Trophoblast cell (in vitro differentiated cells and primary cell): ENCODE measurements around the gene COQ4.

ENCODE experiments used
- DNase-seq, 2 donors: peaks; one replicate each; pipeline ENCODE4 v3.0.0-alpha.2; 2016
- H2AFZ ChIP-seq: 2 replicates; pipeline ENCODE4 v1.6.1; 2013; ENCODE audit warnings: low read length, moderate library complexity, mild to moderate bottlenecking; ENCODE audit not compliant: insufficient read depth, poor library complexity
- H2AK5ac ChIP-seq: 2 replicates; pipeline ENCODE4 v1.6.1; 2013; ENCODE audit warnings: mild to moderate bottlenecking, low read length
- H2BK120ac ChIP-seq: 2 replicates; pipeline ENCODE4 v1.6.1; 2013; ENCODE audit warnings: low read length, mild to moderate bottlenecking, moderate library complexity; ENCODE audit not compliant: insufficient read depth, poor library complexity
- H2BK12ac ChIP-seq: 2 replicates; pipeline ENCODE4 v1.6.1; 2013; ENCODE audit warnings: mild to moderate bottlenecking, low read length, moderate library complexity
- H2BK5ac ChIP-seq: 2 replicates; pipeline ENCODE4 v1.6.1; 2013; ENCODE audit warnings: low read length, low read depth, moderate library complexity, mild to moderate bottlenecking; ENCODE audit not compliant: poor library complexity
- H3K14ac ChIP-seq: 2 replicates; pipeline ENCODE4 v1.6.1; 2013; ENCODE audit warnings: mild to moderate bottlenecking, low read length
- H3K18ac ChIP-seq: 2 replicates; pipeline ENCODE4 v1.6.1; 2013; ENCODE audit warnings: mild to moderate bottlenecking, low read length
- H3K23ac ChIP-seq: 2 replicates; pipeline ENCODE4 v1.6.1; 2013; ENCODE audit warnings: low read length
- H3K27ac ChIP-seq: 2 replicates; pipeline ENCODE4 v1.5.1; 2013; ENCODE audit warnings: low read depth, mild to moderate bottlenecking, inconsistent platforms, low read length, moderate library complexity
- H3K27me3 ChIP-seq: 2 replicates; pipeline ENCODE4 v1.6.1; 2013; ENCODE audit warnings: inconsistent platforms, mild to moderate bottlenecking, low read length, moderate library complexity; ENCODE audit not compliant: insufficient read depth
- H3K36me3 ChIP-seq, 2 experiments: 1 replicate in 1 of 2; 2 replicates in 1 of 2; pipeline ENCODE4 v1.6.1; 2013; ENCODE audit warnings: low read length in 2 of 2, mild to moderate bottlenecking in 2 of 2, moderate library complexity in 1 of 2; ENCODE audit not compliant: insufficient read depth in 2 of 2, control insufficient read depth in 1 of 2
- H3K4ac ChIP-seq: 2 replicates; pipeline ENCODE4 v1.6.1; 2013; ENCODE audit warnings: low read depth, mild to moderate bottlenecking, low read length, moderate library complexity
- H3K4me1 ChIP-seq, 2 experiments: 1 replicate in 1 of 2; 2 replicates in 1 of 2; pipeline ENCODE4 v1.6.1; 2013; ENCODE audit warnings: low read length in 2 of 2, mild to moderate bottlenecking in 2 of 2, moderate library complexity in 1 of 2; ENCODE audit not compliant: insufficient read depth in 2 of 2, control insufficient read depth in 1 of 2
- H3K4me2 ChIP-seq: 2 replicates; pipeline ENCODE4 v1.6.1; 2013; ENCODE audit warnings: inconsistent platforms, mild to moderate bottlenecking, low read length, moderate library complexity
- H3K4me3 ChIP-seq: 2 replicates; pipeline ENCODE4 v1.5.1; 2013; ENCODE audit warnings: mild to moderate bottlenecking, low read depth, low read length, inconsistent platforms
- H3K79me1 ChIP-seq: one replicate; pipeline ENCODE4 v1.6.1; 2013; ENCODE audit warnings: low read length
- H3K79me2 ChIP-seq: 2 replicates; pipeline ENCODE4 v1.6.1; 2013; ENCODE audit warnings: low read length, mild to moderate bottlenecking; ENCODE audit not compliant: control insufficient read depth, insufficient read depth, poor library complexity
- H3K9ac ChIP-seq: 2 replicates; pipeline ENCODE4 v1.6.1; 2013; ENCODE audit warnings: mild to moderate bottlenecking, low read length
- H3K9me3 ChIP-seq: 2 replicates; pipeline ENCODE4 v1.6.1; 2013; ENCODE audit warnings: low read depth, mild to moderate bottlenecking, control low read depth, inconsistent platforms, low read length; ENCODE audit not compliant: insufficient read depth
- H4K12ac ChIP-seq: 2 replicates; pipeline ENCODE4 v1.6.1; 2013; ENCODE audit warnings: low read depth, mild to moderate bottlenecking, low read length, moderate library complexity
- H4K8ac ChIP-seq: 2 replicates; pipeline ENCODE4 v1.6.1; 2013; ENCODE audit warnings: low read depth, mild to moderate bottlenecking, low read length, moderate library complexity
- H4K91ac ChIP-seq: one replicate; pipeline ENCODE4 v1.6.1; 2013; ENCODE audit warnings: low read depth, mild to moderate bottlenecking, low read length, moderate library complexity
- WGBS: extraction: QIAGEN DNeasy Blood & Tissue Kit; methylation state at CpG from one replicate; pipeline ENCODE4 v1.1.7; 2013; ENCODE audit warnings: missing lambda C conversion rate; ENCODE audit not compliant: insufficient read length, insufficient coverage; ENCODE audit errors: extremely low coverage; 5-methylcytosine and 5-hydroxymethylcytosine counted together

COQ4 gene

DNA sequence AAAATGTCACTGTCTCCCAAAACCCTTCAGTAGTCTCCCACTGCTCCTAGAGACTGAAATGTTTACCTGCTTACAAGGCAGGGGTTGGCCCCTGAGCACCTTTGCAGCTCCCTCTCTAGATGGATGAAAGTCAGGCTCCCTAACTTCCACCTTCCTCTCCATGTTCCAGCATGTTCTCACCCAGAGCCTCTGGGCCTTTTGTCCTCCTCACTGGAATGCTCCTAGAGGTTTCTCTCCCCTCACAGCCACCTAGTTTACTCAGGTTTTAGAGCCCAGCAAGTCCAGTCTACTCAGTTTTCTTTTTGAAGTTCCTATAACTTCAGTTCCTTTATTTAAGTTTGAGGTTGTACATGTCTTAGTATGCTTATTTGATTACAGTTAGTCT, 47.7 kb downstream of the COQ4 start:
- H2BK12ac ChIP-seq: peak overlapping the region; percentile 9
- H3K27me3 ChIP-seq: no peaks in the 10 kb centered on the region
- no peaks in the 10 kb centered on the region for H3K9me3 ChIP-seq
- no peak overlapping the region for H3K23ac ChIP-seq
- peak overlapping the region; percentile 51 for H3K4ac ChIP-seq
- no peak overlapping the region for H3K18ac ChIP-seq
- peak overlapping the region; percentile 82 for H2AK5ac ChIP-seq
- H2BK120ac ChIP-seq: peak overlapping the region; percentile 19
- H4K8ac ChIP-seq: peak overlapping the region; percentile 99
- DNase-seq: no peak
- H3K79me1 ChIP-seq: peaks cover 10% of the 10 kb centered on the region
- H3K14ac ChIP-seq: peak overlapping the region; percentile 50
- peak overlapping the region; percentile 94 for H3K9ac ChIP-seq
- no peak overlapping the region for H3K4me3 ChIP-seq
- peak overlapping the region; percentile 95 for H4K91ac ChIP-seq
- peak overlapping the region; percentile 85 for H3K27ac ChIP-seq
- H2AFZ ChIP-seq: peak overlapping the region; percentile 49
- peaks cover 10% of the 10 kb centered on the region for H3K79me2 ChIP-seq
- H3K36me3 ChIP-seq: peaks cover 4 to 6% of the 10 kb centered on the region in 2 experiments
- H3K4me1 ChIP-seq: peaks cover 5 to 10% of the 10 kb centered on the region in 2 experiments
- peak overlapping the region; percentile 79 for H3K4me2 ChIP-seq
- H4K12ac ChIP-seq: peak overlapping the region; percentile 96
- H2BK5ac ChIP-seq: no peak overlapping the region

DNA sequence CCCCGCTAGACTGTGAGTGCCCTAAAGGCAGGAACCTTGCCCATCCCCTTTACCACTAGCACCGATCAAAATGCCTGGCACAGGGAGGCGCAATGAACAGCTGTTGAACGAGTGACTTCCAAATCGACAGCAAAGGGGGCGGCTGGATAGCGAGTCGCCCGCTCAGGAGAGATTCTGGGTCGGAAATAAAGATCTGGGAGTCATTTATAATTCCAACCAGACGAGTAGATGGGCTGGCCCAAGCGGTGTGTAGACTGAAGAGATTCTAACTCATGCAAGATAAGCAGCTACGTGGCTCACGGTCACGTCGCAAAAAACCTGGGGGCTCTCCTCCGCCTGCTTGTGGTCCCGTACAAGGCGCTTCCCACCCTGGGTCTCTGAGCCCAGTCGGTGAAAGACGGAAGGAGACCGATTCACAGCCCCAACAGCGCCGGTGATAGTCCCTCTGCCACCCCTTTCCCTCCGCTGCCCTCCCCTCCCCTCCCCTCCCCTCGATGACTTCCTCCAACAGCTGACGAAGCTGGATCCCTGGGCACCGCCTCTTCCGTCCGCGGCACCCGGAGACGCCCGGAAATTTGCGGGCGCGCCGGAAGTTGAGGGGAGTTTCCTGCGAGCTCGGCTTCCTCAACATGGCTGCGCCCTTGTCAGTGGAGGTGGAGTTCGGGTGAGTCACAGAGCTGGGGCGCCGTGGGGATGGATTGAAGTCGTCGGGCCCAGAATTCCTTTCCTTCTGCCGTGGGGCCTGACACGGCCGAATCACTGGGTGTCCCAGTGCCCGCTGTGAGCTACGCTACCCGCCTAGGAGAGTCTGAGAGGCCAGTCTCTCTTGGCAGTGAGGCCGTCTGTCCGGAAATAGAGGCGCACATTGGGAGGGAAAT, 48.4 kb downstream of the COQ4 start, which contains the start of gene URM1:
URM1 (plus strand) TSS at position 623 of the 878 bp plus-strand sequence; CDS start at position 630, 7 bp downstream.
- Histone ChIP-seq H3K9me3 (no peaks in the 10 kb centered on the region), H4K91ac (peak within 1 kb of the TSS; percentile 95), H2BK5ac (peak within 1 kb of the TSS; percentile 87), H3K9ac (peak within 1 kb of the TSS; percentile 94), H2AFZ (peak within 1 kb of the TSS; percentile 94), H3K27ac (peak within 1 kb of the TSS; percentile 85), H2AK5ac (peak within 1 kb of the TSS; percentile 93), H3K4me2 (peak within 1 kb of the TSS; percentile 83), H3K14ac (peak within 1 kb of the TSS; percentile 95), H4K8ac (peak within 1 kb of the TSS; percentile 99), H3K79me2 (peaks cover 10% of the 10 kb centered on the region), H4K12ac (peak within 1 kb of the TSS; percentile 96), H3K36me3 (peaks cover 4 to 6% of the 10 kb centered on the region in 2 experiments), H3K79me1 (peaks cover 10% of the 10 kb centered on the region), H3K4me3 (peak within 1 kb of the TSS; percentile 95), H3K4ac (peak within 1 kb of the TSS; percentile 51), H3K4me1 (peaks cover 5 to 10% of the 10 kb centered on the region in 2 experiments), H2BK12ac (peak within 1 kb of the TSS; percentile 9), H3K23ac (no peak within 1 kb of the TSS), H3K18ac (peak within 1 kb of the TSS; percentile 99), H2BK120ac (peak within 1 kb of the TSS; percentile 77), H3K27me3 (no peaks in the 10 kb centered on the region)
- DNase-seq: peak; percentile 98 to 99
- no CpG with 5 or more reads among the region's 55 CpGs for WGBS

DNA sequence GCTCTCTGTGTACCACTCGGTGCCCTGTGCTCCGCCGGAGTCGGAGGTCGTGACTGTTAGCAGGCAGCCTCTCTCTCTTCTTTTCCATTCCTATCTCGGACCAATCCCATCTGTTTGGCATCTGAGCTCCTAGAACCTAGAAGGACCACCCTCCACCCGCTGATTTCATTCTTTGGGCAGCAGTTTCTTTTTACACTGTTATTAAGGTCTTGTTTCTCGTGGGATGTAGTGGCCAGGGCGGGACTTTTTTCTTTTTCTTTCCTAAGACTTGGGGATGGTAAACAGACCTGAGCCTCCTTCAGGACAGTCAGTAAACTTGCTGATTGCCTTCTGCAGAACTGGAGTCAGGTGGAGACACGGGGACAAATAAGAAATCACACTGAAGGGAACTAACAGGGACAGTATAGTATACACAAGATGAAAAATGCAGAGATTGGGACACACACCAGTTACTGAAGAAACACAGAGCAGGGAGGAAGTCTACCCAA, 49.0 kb downstream of the COQ4 start:
- peak overlapping the region; percentile 36 for H3K18ac ChIP-seq
- peak overlapping the region; percentile 52 for H2BK5ac ChIP-seq
- no CpG with 5 or more reads among the region's 10 CpGs for WGBS
- peaks cover 10% of the 10 kb centered on the region for H3K79me1 ChIP-seq
- peak overlapping the region; percentile 22 for H2AK5ac ChIP-seq
- peak overlapping the region; percentile 80 for H4K12ac ChIP-seq
- peak overlapping the region; percentile 82 for H4K91ac ChIP-seq
- no peak overlapping the region for H2BK12ac ChIP-seq
- peak overlapping the region; percentile 49 for H3K4ac ChIP-seq
- H3K9ac ChIP-seq: peak overlapping the region; percentile 94
- no peak for DNase-seq
- peaks cover 10% of the 10 kb centered on the region for H3K79me2 ChIP-seq
- H3K27me3 ChIP-seq: no peaks in the 10 kb centered on the region
- no peak overlapping the region for H3K23ac ChIP-seq
- H2BK120ac ChIP-seq: peak overlapping the region; percentile 5
- H3K36me3 ChIP-seq: peaks cover 4 to 7% of the 10 kb centered on the region in 2 experiments
- H3K27ac ChIP-seq: peak overlapping the region; percentile 45
- no peaks in the 10 kb centered on the region for H3K9me3 ChIP-seq
- peak overlapping the region; percentile 38 for H2AFZ ChIP-seq
- H3K14ac ChIP-seq: peak overlapping the region; percentile 85
- H3K4me2 ChIP-seq: peak overlapping the region; percentile 83
- H4K8ac ChIP-seq: peak overlapping the region; percentile 94
- peaks cover 5 to 10% of the 10 kb centered on the region in 2 experiments for H3K4me1 ChIP-seq
- H3K4me3 ChIP-seq: peak overlapping the region; percentile 95

DNA sequence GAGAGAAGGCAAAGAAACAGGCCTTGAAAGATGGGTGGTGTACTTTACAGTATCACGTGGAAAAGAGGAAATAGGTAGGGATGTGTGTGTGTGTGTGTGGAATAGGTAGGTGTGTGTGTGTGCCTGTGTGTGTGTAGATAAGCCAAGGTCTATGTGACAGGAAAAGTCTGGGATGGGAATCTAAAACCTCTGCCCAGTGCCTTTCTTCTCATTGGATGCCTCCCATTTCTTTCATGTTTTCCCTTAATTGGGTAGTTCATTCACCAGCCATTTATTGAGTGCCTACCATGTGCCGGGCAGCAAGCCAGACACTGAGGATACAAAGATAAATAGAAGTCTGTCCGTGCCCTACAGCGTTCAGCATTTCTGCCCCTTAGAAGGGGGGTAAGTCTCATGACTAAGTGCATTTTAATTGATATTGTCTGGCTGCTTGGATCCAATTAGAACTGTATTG, 49.6 kb downstream of the COQ4 start:
- H3K4me1 ChIP-seq: peaks cover 5 to 10% of the 10 kb centered on the region in 2 experiments
- H3K9ac ChIP-seq: no peak overlapping the region
- peaks cover 10% of the 10 kb centered on the region for H3K79me2 ChIP-seq
- no peaks in the 10 kb centered on the region for H3K9me3 ChIP-seq
- H2BK5ac ChIP-seq: no peak overlapping the region
- no peak overlapping the region for H4K12ac ChIP-seq
- no peak overlapping the region for H3K27ac ChIP-seq
- 100% methylated on average over 1 of the region's 4 CpGs for WGBS
- H4K91ac ChIP-seq: no peak overlapping the region
- H3K27me3 ChIP-seq: no peaks in the 10 kb centered on the region
- peaks cover 10% of the 10 kb centered on the region for H3K79me1 ChIP-seq
- DNase-seq: no peak
- H2BK120ac ChIP-seq: no peak overlapping the region
- no peak overlapping the region for H2AK5ac ChIP-seq
- no peak overlapping the region for H3K4me3 ChIP-seq
- no peak overlapping the region for H3K14ac ChIP-seq
- H3K36me3 ChIP-seq: peaks cover 4 to 7% of the 10 kb centered on the region in 2 experiments
- H4K8ac ChIP-seq: peak overlapping the region; percentile 13
- peak overlapping the region; percentile 49 for H3K4ac ChIP-seq
- no peak overlapping the region for H2BK12ac ChIP-seq
- H2AFZ ChIP-seq: no peak overlapping the region
- no peak overlapping the region for H3K18ac ChIP-seq
- H3K23ac ChIP-seq: no peak overlapping the region
- H3K4me2 ChIP-seq: peak overlapping the region; percentile 83
